Activated CD4-positive, alpha-beta T cell treated with anti-CD3 and anti-CD28 coated beads, Interleukin-2, amount 50 U/mL, for 48 hours (primary cell): Measurements from ENCODE around the gene POLR2H.

Source experiments
- DNase-seq, 2 experiments: peaks; one replicate each; pipeline ENCODE4 v3.0.0-alpha.2; 2020

POLR2H gene

GRCh38 chr3:184389935-184390528, 28.5 kb downstream of the POLR2H start:
- no peak for DNase-seq

- DNase-seq: no peak
Observed at GRCh38 chr3:184391266-184391665, 29.8 kb downstream of the POLR2H start.

GRCh38 chr3:184395320-184395660, 33.8 kb downstream of the POLR2H start:
- DNase-seq: no peak

DNA sequence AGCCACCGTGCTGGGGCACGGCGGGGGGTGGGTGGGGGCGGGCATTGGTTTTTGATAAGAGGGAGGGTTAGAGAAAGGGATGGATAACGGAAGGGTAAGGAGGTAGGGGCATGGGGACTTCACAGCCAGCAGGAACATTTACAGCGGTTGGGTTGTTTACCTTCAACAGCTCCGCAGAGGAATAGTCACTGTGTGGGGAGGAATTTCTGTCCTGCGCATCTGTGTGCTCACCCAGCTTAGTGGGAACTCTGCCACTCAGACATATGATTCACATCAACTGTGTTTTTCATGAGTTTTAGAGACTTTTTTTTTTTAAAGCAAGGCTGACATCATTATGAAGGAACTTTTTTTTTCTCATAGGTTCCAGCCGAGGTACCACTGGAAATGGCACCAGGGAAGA, 37.9 kb downstream of the POLR2H start:
- no peak for DNase-seq

DNA sequence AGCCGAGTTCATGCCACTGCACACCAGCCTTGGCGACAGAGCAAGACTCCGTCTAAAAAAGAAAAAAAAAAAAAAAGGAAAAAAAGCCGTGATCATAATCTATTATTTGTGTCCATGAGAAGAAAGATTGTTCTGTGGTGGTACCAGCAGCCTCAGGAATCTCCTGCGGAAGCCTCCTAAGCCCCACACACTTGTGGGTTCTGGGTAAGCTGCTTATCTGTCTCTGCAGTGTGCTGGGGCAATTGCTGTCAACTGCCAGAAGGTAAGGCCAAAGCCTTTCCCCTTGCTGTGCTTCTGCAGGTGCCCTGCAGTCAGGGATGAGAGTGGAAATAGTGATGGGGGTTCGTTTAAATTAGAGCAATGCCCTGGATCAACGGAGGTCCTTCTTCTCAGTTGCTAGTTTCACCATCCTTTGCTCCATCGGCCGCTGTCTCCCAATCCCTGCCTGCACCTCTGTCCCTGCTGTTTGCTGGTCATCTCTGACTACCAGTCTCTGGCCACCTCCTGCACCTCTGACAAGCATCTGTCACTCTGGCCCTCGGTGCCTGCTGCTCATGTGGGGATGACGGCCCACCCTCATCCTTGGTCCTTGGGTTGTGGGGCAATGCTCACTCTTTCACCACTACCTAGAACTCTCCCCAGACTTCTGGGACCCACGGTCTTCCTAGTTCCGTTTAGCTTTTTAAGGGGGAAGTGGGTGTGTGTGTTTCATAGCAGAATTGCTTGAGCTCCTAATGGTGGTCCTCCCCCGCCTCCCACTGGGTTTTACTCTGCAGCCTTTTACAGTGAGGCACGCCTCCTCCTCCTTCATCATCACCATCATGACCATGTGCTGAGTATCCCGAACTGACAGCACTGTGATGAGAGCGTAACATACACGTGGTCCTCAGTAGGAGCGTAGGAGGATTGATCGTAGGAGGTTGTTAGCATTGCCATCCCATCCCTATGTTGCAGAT, 43.8 kb downstream of the POLR2H start:
- no peak for DNase-seq

DNA sequence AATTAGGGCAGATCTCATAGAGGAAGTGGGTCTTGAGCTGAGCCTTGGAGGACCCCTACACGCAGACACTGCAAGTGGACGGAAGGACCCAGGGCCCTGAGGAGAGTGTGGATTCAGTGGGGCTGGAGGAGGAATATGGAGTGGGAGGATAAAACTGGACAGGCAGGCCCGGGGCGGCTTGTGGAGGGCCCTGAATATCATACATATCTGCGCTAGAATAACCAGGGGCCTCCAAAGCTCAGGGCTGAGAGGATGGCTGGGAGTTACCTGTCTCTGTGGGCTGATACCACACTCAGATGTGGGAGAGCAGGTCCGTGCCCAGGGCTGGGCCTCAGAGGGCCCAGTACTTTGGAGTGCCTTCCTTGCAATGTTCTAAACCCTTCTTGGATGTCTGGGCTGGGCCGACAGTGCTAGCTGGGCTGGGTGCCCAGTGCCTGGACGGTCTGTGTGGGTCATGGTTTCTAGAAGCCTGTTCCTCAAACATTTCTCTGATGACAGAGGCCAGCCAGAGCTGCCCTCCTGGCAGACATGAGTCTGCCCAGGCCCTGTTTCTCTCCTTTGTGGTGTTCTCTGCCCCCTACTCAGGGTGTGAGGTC, 47.9 kb downstream of the POLR2H start:
- no peak for DNase-seq

- no peak for DNase-seq
Observed at GRCh38 chr3:184409946-184410500, 48.5 kb downstream of the POLR2H start.

- DNase-seq: no peak
Observed at GRCh38 chr3:184414418-184415202, 53.1 kb downstream of the POLR2H start.

DNA sequence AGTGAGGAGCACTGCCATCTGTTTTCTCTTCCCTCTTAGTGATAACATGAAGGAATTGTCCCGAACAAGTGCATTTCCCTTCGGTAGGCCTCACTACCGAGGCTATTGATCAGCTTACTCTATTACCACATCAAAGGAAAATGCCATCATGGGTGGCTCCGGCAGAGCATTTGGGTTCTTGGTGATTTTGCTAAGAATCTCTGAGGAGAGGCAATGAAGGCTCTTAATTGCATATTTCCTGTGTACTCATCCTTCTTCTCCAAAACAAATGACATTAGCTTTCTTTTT, 53.6 kb downstream of the POLR2H start:
- DNase-seq: no peak

- peak; percentile 70 to 79 for DNase-seq
Observed at GRCh38 chr3:184417619-184418327, 56.3 kb downstream of the POLR2H start.
